Endothelial cell of umbilical vein (primary cell): ENCODE results near the gene SMIM14. TPM values are rescaled to one million over a fixed set of nuclear protein-coding genes. Genes with fewer than 3 reads are reported as not detected.
"Not testable (repeated sequence)": the region's sequence is repeated elsewhere in the genome, so short reads cannot be mapped to it uniquely, and the experiment has no call there.

ENCODE experiments used
- BruUV-seq: library from RNA; stranded (reverse); fragments of 400-500 nt; replicated peaks from 2 replicates; lab custom pipeline; 2021; lab: Mats Ljungman, UMichigan
- CTCF ChIA-PET: fragments of 300-600, 350-600 bp; sonication (Branson Sonifier 250); formaldehyde crosslinking; loops from one replicate; lab custom pipeline; 2021; ENCODE audit warnings: antibody characterized with exemption, inconsistent platforms; lab: Charles Lee
- POLR2A ChIA-PET: fragments of 300-600, 350-600 bp; sonication (Branson Sonifier 250); formaldehyde crosslinking; loops from one replicate; lab custom pipeline; 2021; ENCODE audit warnings: antibody characterized with exemption, inconsistent platforms; lab: Charles Lee
- DNase-seq: peaks from one replicate; pipeline ENCODE4 v3.0.0-alpha.2; 2011; ENCODE audit warnings: low read depth, low spot score
- FAIRE-seq: peaks from 2 replicates; lab custom pipeline; 2011; peaks lifted over from hg19 to GRCh38; lab: Jason Lieb, UNC
- H2AFZ ChIP-seq: 2 replicates; pipeline ENCODE4 v1.6.0; 2012; ENCODE audit warnings: low read depth, low read length, control low read depth, inconsistent platforms
- H3K27ac ChIP-seq: 2 replicates; pipeline ENCODE4 v1.5.1; 2011; ENCODE audit warnings: low read depth, mild to moderate bottlenecking, control low read depth, low read length, moderate library complexity; ENCODE audit not compliant: insufficient read depth
- H3K27me3 ChIP-seq, 2 experiments: 2 replicates each; pipeline versions ENCODE4 v1.6.0 to v1.6.1; 2011; ENCODE audit warnings: low read length in 2 of 2, mixed read lengths in 1 of 2; ENCODE audit not compliant: control insufficient read depth in 2 of 2, insufficient read depth in 2 of 2
- H3K36me3 ChIP-seq, 2 experiments: 2 replicates in 1 of 2; 3 replicates in 1 of 2; pipeline ENCODE4 v1.5.1; 2011; ENCODE audit warnings: low read length in 2 of 2, mild to moderate bottlenecking in 1 of 2, moderate library complexity in 1 of 2; ENCODE audit not compliant: control insufficient read depth in 2 of 2, insufficient read depth in 2 of 2; ENCODE audit errors: extremely low read depth in 1 of 2
- H3K4me1 ChIP-seq: 3 replicates; pipeline ENCODE4 v1.5.1; 2011; ENCODE audit warnings: mild to moderate bottlenecking, low read length; ENCODE audit not compliant: control insufficient read depth, insufficient read depth; ENCODE audit errors: extremely low read depth
- H3K4me2 ChIP-seq: 2 replicates; pipeline ENCODE4 v1.6.1; 2011; ENCODE audit warnings: low read length, control low read depth, mixed read lengths; ENCODE audit not compliant: insufficient read depth
- H3K4me3 ChIP-seq, 3 experiments: fragments of 200-600 bp in 1 of 3; sonication (generic), shearing (Covaris generic) in 1 of 3; replicated peaks in 1 of 3; 2 replicates each; pipeline ENCODE4 v1.5.1; 2011 to 2016; ENCODE audit warnings: control low read depth in 3 of 3, low read length in 3 of 3, mild to moderate bottlenecking in 2 of 3, inconsistent platforms in 1 of 3, low read depth in 1 of 3, moderate library complexity in 1 of 3; ENCODE audit not compliant: insufficient read depth in 1 of 3
- H3K79me2 ChIP-seq: 2 replicates; pipeline ENCODE4 v1.6.0; 2012; ENCODE audit warnings: low read length, inconsistent platforms; ENCODE audit not compliant: control insufficient read depth, insufficient read depth
- H3K9ac ChIP-seq: replicated peaks from 2 replicates; pipeline ENCODE3; 2011; ENCODE audit warnings: low read length, control low read depth; ENCODE audit not compliant: insufficient read depth; ENCODE audit errors: extremely low read depth
- H3K9me1 ChIP-seq: replicated peaks from 3 replicates; pipeline ENCODE4 v1.6.0; 2011; ENCODE audit warnings: mild to moderate bottlenecking, low read length; ENCODE audit not compliant: control insufficient read depth, insufficient read depth; ENCODE audit errors: extremely low read depth
- H3K9me3 ChIP-seq: replicated peaks from 2 replicates; pipeline ENCODE4 v1.5.1; 2012; ENCODE audit warnings: low read length, inconsistent platforms; ENCODE audit not compliant: control insufficient read depth, insufficient read depth
- H4K20me1 ChIP-seq: replicated peaks from 2 replicates; pipeline ENCODE3; 2011; ENCODE audit warnings: mild to moderate bottlenecking, low read length; ENCODE audit not compliant: control insufficient read depth, insufficient read depth; ENCODE audit errors: extremely low read depth
- FOS ChIP-seq: IDR thresholded peaks from 2 replicates; pipeline ENCODE4 v1.6.1; 2011; ENCODE audit warnings: mild to moderate bottlenecking, low read length, moderate library complexity, borderline replicate concordance; ENCODE audit not compliant: insufficient read depth
- GATA2 ChIP-seq: IDR thresholded peaks from 2 replicates; pipeline ENCODE4 v1.7.0; 2011; ENCODE audit warnings: low read depth, mild to moderate bottlenecking, moderate library complexity, mixed read lengths, low read length; ENCODE audit not compliant: insufficient read length, insufficient read depth
- JUN ChIP-seq: IDR thresholded peaks from 2 replicates; pipeline ENCODE4 v1.6.1; 2011; ENCODE audit warnings: borderline replicate concordance, low read depth; ENCODE audit not compliant: insufficient read length, insufficient read depth
- dilution Hi-C: fragments of 300-500 bp; cut with MboI; formaldehyde crosslinking; loops from one replicate; pipeline ENCODE4 v1.15.0; 2019; ENCODE audit warnings: low sequenced_read_pairs; ENCODE audit not compliant: extremely low pct_ligation_motif_present
- intact Hi-C: fragments of 100-400 bp; cut with micrococcal nuclease; formaldehyde crosslinking; loops from one replicate; pipeline ENCODE4 v1.10.0; 2022
- polyA plus RNA-seq, 4 experiments: library from polyadenylated mRNA; depleted of rRNA in 3 of 4; stranded (reverse) in 3 of 4; unstranded in 1 of 4; fragments of >200 nt; gene quantifications; 2 replicates each; pipeline versions ENCODE4 v1.2.1 to v1.2.3, GENCODE V29; 2011 to 2012; ENCODE audit warnings: missing spikeins in 1 of 4
- total RNA-seq: library from RNA; stranded (reverse); gene quantifications from 2 replicates; pipeline ENCODE4 v1.2.3, GENCODE V29; 2021

The SMIM14 gene
- total and polyA plus RNA-seq, 2 donors (not counting 3 experiments of a cell fraction or from before 2014, with no cell fraction given): 12.3 to 15.4 TPM

GRCh38 chr4:39616651-39617050, 22.0 kb downstream of the SMIM14 start:
- intact Hi-C loops: no loop called here
- ChIA-PET POLR2A (no interaction called here), CTCF (interaction anchor here (0.8 to 2.3 kb wide), 2 partner anchors 9 to 11 kb away, joined by 3 to 6 read pairs; no protein-coding TSS in a partner anchor)
- H3K27me3 ChIP-seq: no peaks in the 10 kb centered on the region
- H3K27ac ChIP-seq: peak overlapping the region; percentile 40
- no peaks in the 10 kb centered on the region for H3K36me3 ChIP-seq
- no TSS peak for BruUV-seq
- TF ChIP-seq FOS: peak; percentile 70
- peak; percentile 32 for TF ChIP-seq JUN
- no peak for TF ChIP-seq GATA2
- dilution Hi-C loops: no loop called here
- H3K79me2 ChIP-seq: peaks cover 1% of the 10 kb centered on the region
- H4K20me1 ChIP-seq: no peaks in the 10 kb centered on the region
- H3K4me3 ChIP-seq: no peak overlapping the region
- no peak overlapping the region for H2AFZ ChIP-seq
- DNase-seq (peak; percentile 84), FAIRE-seq (peak; percentile 33)
- peak overlapping the region; percentile 57 for H3K4me2 ChIP-seq
- no peaks in the 10 kb centered on the region for H3K9me1 ChIP-seq
- H3K4me1 ChIP-seq: peaks cover 42% of the 10 kb centered on the region
- no peak overlapping the region for H3K9ac ChIP-seq
- H3K9me3 ChIP-seq: no peaks in the 10 kb centered on the region

- H3K27me3 ChIP-seq, H3K79me2 ChIP-seq, BruUV-seq, POLR2A ChIA-PET, dilution Hi-C loops, H4K20me1 ChIP-seq, H3K9ac ChIP-seq, FAIRE-seq, H3K36me3 ChIP-seq, H3K4me3 ChIP-seq, H3K9me1 ChIP-seq, H2AFZ ChIP-seq, H3K9me3 ChIP-seq, intact Hi-C loops, DNase-seq: not testable (repeated sequence)
- Histone ChIP-seq H3K4me1 (peaks cover 37% of the 10 kb centered on the region), H3K4me2 (peak overlapping the region; percentile 57), H3K27ac (peak overlapping the region; percentile 40)
- CTCF ChIA-PET: interaction anchor here (0.8 to 2.3 kb wide), 2 partner anchors 9 to 11 kb away, joined by 3 to 6 read pairs; no protein-coding TSS in a partner anchor
Observed at GRCh38 chr4:39616112-39616511, 22.6 kb downstream of the SMIM14 start.
